Esophagus squamous epithelium (tissue), 5 donors: Measurements from ENCODE around the gene OSBPL8. TPM values are rescaled to one million over a fixed set of nuclear protein-coding genes. Genes with fewer than 3 reads are reported as not detected.

Source experiments
- DNase-seq: peaks from one replicate; lab custom pipeline; 2025; lab: John Stamatoyannopoulos, UW
- H3K27ac ChIP-seq, 4 donors: fragments of 200-600 bp; sonication (generic); one replicate each; pipeline ENCODE4 v1.5.1; 2016 to 2019; ENCODE audit warnings: mild to moderate bottlenecking in 1 of 4
- H3K27me3 ChIP-seq, 4 donors: fragments of 200-600 bp; sonication (generic); 1 replicate in 3 of 4; 2 replicates in 1 of 4; pipeline versions ENCODE4 v1.5.1 to v1.6.0; 2017 to 2021; ENCODE audit warnings: antibody characterized with exemption in 1 of 4
- H3K36me3 ChIP-seq, 3 donors: fragments of 200-600 bp; sonication (generic); one replicate each; pipeline ENCODE4 v1.5.1; 2016 to 2019
- H3K4me1 ChIP-seq, 3 donors: fragments of 200-600 bp; sonication (generic); one replicate each; pipeline ENCODE4 v1.5.1; 2017 to 2019
- H3K4me3 ChIP-seq, 4 donors: fragments of 200-600 bp; sonication (generic); 1 replicate in 3 of 4; 2 replicates in 1 of 4; pipeline ENCODE4 v1.5.1; 2016 to 2019; ENCODE audit warnings: mild to moderate bottlenecking in 2 of 4, moderate library complexity in 1 of 4
- H3K9me3 ChIP-seq, 3 donors: fragments of 200-600 bp; sonication (generic); one replicate each; pipeline ENCODE4 v1.5.1; 2016 to 2019
- POLR2A ChIP-seq, 4 donors: fragments of 450-650 bp; IDR thresholded peaks; one replicate each; pipeline ENCODE4 v1.6.1; 2017; ENCODE audit warnings: antibody characterized with exemption in 4 of 4, mild to moderate bottlenecking in 4 of 4, moderate library complexity in 3 of 4
- WGBS, 2 donors: methylation state at CpG; one replicate each; pipeline ENCODE4 v1.1.5; 2018; 5-methylcytosine and 5-hydroxymethylcytosine counted together
- intact Hi-C: fragments of 100-400 bp; cut with DNase I; formaldehyde crosslinking; loops from one replicate; pipeline ENCODE4 v1.15.0; 2022
- total RNA-seq, 4 donors: library from RNA; depleted of rRNA; stranded (reverse); fragments of >200 nt; gene quantifications; one replicate each; pipeline ENCODE4 v1.1.0, GENCODE V29; 2016
- TF ChIP-seq, protein P1 (sequence below), 6 experiments: fragments of 450-650 bp in 4 of 6; fragments of 200-600 bp in 2 of 6; sonication (generic) in 2 of 6; IDR thresholded peaks; one replicate each; pipeline ENCODE4 v1.5.1; 2016 to 2019; ENCODE audit warnings: antibody characterized with exemption in 6 of 6, mild to moderate bottlenecking in 4 of 6, moderate library complexity in 4 of 6
- donor health status: DM: yes; HTN: yes; CAD: no.

The OSBPL8 gene, protein sequence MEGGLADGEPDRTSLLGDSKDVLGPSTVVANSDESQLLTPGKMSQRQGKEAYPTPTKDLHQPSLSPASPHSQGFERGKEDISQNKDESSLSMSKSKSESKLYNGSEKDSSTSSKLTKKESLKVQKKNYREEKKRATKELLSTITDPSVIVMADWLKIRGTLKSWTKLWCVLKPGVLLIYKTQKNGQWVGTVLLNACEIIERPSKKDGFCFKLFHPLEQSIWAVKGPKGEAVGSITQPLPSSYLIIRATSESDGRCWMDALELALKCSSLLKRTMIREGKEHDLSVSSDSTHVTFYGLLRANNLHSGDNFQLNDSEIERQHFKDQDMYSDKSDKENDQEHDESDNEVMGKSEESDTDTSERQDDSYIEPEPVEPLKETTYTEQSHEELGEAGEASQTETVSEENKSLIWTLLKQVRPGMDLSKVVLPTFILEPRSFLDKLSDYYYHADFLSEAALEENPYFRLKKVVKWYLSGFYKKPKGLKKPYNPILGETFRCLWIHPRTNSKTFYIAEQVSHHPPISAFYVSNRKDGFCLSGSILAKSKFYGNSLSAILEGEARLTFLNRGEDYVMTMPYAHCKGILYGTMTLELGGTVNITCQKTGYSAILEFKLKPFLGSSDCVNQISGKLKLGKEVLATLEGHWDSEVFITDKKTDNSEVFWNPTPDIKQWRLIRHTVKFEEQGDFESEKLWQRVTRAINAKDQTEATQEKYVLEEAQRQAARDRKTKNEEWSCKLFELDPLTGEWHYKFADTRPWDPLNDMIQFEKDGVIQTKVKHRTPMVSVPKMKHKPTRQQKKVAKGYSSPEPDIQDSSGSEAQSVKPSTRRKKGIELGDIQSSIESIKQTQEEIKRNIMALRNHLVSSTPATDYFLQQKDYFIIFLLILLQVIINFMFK
- total RNA-seq = 10 to 100 TPM; 30.3 to 60.8 (median 43.0) TPM

DNA sequence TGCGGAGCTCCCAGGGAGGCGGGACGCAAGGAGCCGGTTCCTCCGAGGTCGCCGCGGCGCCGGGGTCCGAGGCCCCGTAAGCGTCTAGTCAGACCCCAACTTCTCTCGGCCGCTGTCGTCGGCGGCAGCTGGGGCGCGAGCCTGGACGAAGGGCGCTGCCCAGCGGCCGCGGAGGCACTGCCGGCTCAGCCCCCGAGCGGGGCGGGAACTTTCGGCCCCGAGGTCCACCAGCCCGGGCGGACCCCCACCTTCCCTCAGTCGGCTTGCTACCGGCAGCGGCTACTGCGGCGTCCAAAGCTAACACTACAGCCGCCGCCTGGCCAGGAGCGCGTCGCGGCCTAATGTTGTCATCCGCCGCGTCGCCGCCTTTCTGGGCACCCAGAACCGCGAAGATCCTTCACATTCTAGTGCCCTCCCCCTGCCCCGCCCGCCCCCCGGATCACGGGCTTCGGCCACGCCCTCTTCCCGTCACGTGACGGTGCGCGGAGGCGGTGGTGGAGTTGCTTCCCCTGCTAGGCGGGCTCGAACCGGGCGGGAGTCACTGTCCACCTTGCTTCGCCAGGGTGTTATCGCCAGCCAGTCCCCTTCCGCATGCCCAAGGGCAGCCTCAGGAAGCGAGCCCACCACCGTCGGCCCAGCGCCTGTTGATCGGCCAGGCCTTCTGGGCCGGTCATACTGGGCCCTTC lies at the start of gene OSBPL8:
OSBPL8 (minus strand) TSS at position 372 of the 686 bp plus-strand sequence. CDS start 72,220 bp downstream, outside the sequence.
- Histone ChIP-seq H3K36me3 (no peaks in the 10 kb centered on the region), H3K9me3 (no peaks in the 10 kb centered on the region), H3K4me3 (peak within 1 kb of the TSS; percentile 71 to 97 (median 86)), H3K27me3 (no peaks in the 10 kb centered on the region), H3K4me1 (peaks cover 8 to 54% (median 14%) of the 10 kb centered on the region in 3 donors), H3K27ac (peak within 1 kb of the TSS; percentile 95 to 98 (median 98))
- 0% methylated on average over 39 of the region's 76 CpGs; no CpG with 5 or more reads in 1 of the 2 donors for WGBS, 2 donors
- intact Hi-C loops = no loop called here
- DNase-seq = peak; percentile 82
- peak in 2 of 4 donors; percentile 78 to 90 for TF ChIP-seq POLR2A (IDR thresholded peaks at IDR 0.05)
- TF ChIP-seq, protein P1, sequence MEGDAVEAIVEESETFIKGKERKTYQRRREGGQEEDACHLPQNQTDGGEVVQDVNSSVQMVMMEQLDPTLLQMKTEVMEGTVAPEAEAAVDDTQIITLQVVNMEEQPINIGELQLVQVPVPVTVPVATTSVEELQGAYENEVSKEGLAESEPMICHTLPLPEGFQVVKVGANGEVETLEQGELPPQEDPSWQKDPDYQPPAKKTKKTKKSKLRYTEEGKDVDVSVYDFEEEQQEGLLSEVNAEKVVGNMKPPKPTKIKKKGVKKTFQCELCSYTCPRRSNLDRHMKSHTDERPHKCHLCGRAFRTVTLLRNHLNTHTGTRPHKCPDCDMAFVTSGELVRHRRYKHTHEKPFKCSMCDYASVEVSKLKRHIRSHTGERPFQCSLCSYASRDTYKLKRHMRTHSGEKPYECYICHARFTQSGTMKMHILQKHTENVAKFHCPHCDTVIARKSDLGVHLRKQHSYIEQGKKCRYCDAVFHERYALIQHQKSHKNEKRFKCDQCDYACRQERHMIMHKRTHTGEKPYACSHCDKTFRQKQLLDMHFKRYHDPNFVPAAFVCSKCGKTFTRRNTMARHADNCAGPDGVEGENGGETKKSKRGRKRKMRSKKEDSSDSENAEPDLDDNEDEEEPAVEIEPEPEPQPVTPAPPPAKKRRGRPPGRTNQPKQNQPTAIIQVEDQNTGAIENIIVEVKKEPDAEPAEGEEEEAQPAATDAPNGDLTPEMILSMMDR (IDR thresholded peaks at IDR 0.05) = peak in 5 of 6 experiments; percentile 13 to 59 (median 40)

DNA sequence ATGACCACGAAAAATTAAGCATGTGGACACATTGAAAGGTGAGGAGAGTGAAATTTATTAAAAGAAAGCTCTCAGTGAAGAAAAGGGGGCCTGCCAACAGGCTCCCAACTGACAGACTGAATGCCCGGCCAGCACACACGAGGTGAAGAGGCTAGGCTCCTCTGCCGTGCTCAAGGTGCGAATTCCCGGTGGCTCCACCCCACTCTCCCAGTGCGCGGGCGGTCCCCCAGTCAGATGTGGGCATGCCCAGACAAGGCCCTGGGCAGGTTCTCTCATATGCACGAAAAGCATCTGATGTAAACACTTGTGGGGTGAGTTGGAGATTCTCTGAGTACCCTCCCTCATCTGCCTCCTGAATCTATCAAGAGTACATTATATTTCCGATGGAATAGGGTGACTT lies 48.5 kb upstream of the OSBPL8 start:
- intact Hi-C loops = no loop called here
- 85 to 86% methylated on average over 11 of the region's 11 CpGs for WGBS, 2 donors
- no peak overlapping the region for H3K27ac ChIP-seq
- no peak overlapping the region for H3K4me3 ChIP-seq
- no peaks in the 10 kb centered on the region for H3K9me3 ChIP-seq
- no peaks in the 10 kb centered on the region for H3K27me3 ChIP-seq
- H3K4me1 ChIP-seq = peaks cover 0 to 14% (median 0%) of the 10 kb centered on the region in 3 donors
- no peaks in the 10 kb centered on the region for H3K36me3 ChIP-seq
- DNase-seq = no peak
- TF ChIP-seq, protein P1 (IDR thresholded peaks at IDR 0.05) = no peak
- TF ChIP-seq POLR2A (IDR thresholded peaks at IDR 0.05) = no peak

DNA sequence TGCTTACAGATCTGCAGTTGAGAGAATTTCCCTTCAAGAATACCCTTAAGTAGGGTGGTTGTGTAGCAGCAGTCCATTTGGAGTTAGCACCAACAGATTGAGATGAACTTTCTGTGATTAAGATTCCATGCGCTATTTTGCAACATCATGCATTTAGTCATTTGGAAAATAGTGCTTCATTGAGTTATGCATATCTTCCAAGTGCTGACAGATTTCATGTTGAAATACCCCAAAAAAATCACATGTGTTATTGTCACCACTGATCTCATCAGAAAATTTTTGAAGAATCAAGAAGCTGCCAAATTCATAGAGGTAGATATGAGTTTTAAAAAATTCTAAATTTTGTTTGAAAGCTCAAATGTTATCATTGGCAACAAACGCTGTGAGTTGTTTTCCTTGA lies 35.5 kb upstream of the OSBPL8 start:
- intact Hi-C loops = no loop called here
- H3K36me3 ChIP-seq = no peaks in the 10 kb centered on the region
- WGBS, 2 donors = 89 to 94% methylated on average over 2 of the region's 2 CpGs
- H3K27me3 ChIP-seq = no peaks in the 10 kb centered on the region
- DNase-seq = no peak
- no peak overlapping the region for H3K4me3 ChIP-seq
- no peak overlapping the region for H3K27ac ChIP-seq
- no peaks in the 10 kb centered on the region for H3K9me3 ChIP-seq
- no peak for TF ChIP-seq POLR2A (IDR thresholded peaks at IDR 0.05)
- TF ChIP-seq, protein P1 (IDR thresholded peaks at IDR 0.05) = no peak
- H3K4me1 ChIP-seq = no peaks in the 10 kb centered on the region

DNA sequence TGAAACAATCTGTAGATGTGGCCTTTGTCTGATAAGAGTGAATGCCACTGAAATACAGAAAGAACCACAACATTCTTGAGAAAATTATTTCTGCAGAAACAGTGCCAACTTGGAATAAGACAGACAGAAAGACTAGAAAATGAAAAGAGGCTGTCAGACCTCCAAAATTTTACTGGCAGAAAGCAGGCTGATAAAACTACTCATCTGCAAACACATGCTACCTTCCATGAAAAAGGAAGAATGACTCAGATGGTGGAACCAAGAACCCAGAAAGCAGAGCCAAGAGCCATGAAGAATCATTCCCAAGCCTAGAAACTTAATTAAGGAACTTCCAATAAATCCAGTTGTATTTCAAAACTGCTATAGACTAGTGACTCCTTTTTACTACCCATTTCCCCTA lies 31.9 kb upstream of the OSBPL8 start:
- TF ChIP-seq, protein P1 (IDR thresholded peaks at IDR 0.05) = no peak
- no peak for TF ChIP-seq POLR2A (IDR thresholded peaks at IDR 0.05)
- no peaks in the 10 kb centered on the region for H3K27me3 ChIP-seq
- H3K27ac ChIP-seq = no peak overlapping the region
- H3K4me1 ChIP-seq = no peaks in the 10 kb centered on the region
- no peaks in the 10 kb centered on the region for H3K36me3 ChIP-seq
- no peaks in the 10 kb centered on the region for H3K9me3 ChIP-seq
- no peak overlapping the region for H3K4me3 ChIP-seq
- intact Hi-C loops = no loop called here
- no peak for DNase-seq
